ENCODE data around the gene PGA5. TPM values are rescaled to one million over a fixed set of nuclear protein-coding genes. Genes with fewer than 3 reads are reported as not detected.

PGA5 gene
- total and polyA plus RNA-seq, 9 of the 15 experiments (the other 6 are each of a cell fraction or from before 2014, with no cell fraction given), result not detected

DNA sequence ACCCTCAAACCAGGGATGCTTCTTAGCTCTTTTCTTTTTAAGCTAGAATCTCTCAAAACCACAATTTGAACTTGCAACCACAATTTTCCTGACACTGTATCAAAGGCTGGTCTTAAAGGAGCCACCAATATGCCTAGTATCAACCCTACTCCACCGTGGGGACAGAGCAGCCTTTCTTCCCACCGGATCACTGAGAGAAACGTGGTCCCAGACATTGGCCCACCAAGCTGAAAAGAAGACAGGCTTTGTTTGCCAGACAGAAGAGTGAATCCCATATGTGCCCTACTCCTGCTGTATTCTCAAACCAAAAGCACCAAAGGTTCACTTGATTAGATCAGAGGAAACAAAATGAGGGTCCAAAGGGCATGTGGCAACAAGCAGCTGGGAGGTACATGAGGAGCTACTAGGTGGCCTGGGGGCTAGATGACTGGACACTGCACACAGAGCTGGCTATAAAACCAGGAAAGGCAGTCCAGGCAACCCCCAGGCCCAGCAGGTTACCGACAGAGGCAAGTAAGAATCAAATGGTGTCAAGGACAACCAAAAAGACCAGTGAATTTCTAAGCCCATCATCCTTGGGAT lies 57.8 kb downstream of the PGA5 start:
- DNase-seq (ENCODE audit: extremely low read depth in 1 of 4, low spot score in 3 of 4) (no peak), FAIRE-seq (no peak), ATAC-seq (no peak)
- Histone ChIP-seq H3K27me3 (ENCODE audit: control insufficient read depth in 2 of 2, insufficient read depth in 2 of 2, low read length in 2 of 2) (no peaks in the 10 kb centered on the region), H3K4me3 (no peak overlapping the region), H3K36me3 (ENCODE audit: control insufficient read depth, insufficient read depth, low read length) (peaks cover 69% of the 10 kb centered on the region), H3K4me2 (ENCODE audit: insufficient read depth, low read length) (no peak overlapping the region), H3K4me1 (replicated peaks in 1 of 2; ENCODE audit: control insufficient read depth in 2 of 2, insufficient read depth in 2 of 2, low read length in 2 of 2) (peaks cover 0 to 20% of the 10 kb centered on the region in 2 experiments; a peak in 1 of 5 replicates), H3K79me2 (ENCODE audit: control insufficient read depth, insufficient read depth, low read length) (no peaks in the 10 kb centered on the region), H3K27ac (ENCODE audit: extremely low read depth, low read depth, low read length) (no peak overlapping the region), H4K20me1 (replicated peaks; ENCODE audit: control insufficient read depth, insufficient read depth, low read length) (no peaks in the 10 kb centered on the region), H3K9me3 (replicated peaks; ENCODE audit: control insufficient read depth, insufficient read depth, low read depth, low read length) (no peaks in the 10 kb centered on the region), H3K9me1 (ENCODE audit: control insufficient read depth, insufficient read depth, low read length) (no peaks in the 10 kb centered on the region), H3K9ac (ENCODE audit: insufficient read depth in 1 of 2, low read depth in 2 of 2, low read length in 2 of 2) (peak overlapping the region in 1 of 2 experiments; percentile 39; a peak in 1 of 4 replicates), H2AFZ (ENCODE audit: low read depth, low read length) (no peak overlapping the region)
- ChIA-PET CTCF (ENCODE audit: low intra/inter-chr PET ratio) (no interaction called here), POLR2A (interaction anchor here (0.6 to 4.0 kb wide), 10 partner anchors 10 to 443 kb away, joined by 3 to 25 read pairs (median 4); partner anchors contain the start of genes DDB1, TKFC and TMEM138)
- 81% methylated on average over 4 of the region's 4 CpGs for WGBS (ENCODE audit: insufficient coverage, low coverage, missing lambda C conversion rate)
- no TSS peak for BruUV-seq (replicated peaks)
- in situ Hi-C loops (cut with MboI) (no loop called here), intact Hi-C loops (cut with micrococcal nuclease) (no loop called here)
- no peak for TF ChIP-seq SRF (CRISPR knock-in tag; IDR thresholded peaks at IDR 0.05)
- peak; percentile 21; the same call in 1 of the 2 replicates for TF ChIP-seq SUPT5H (IDR thresholded peaks at IDR 0.05)
- no peak for TF ChIP-seq CUX1 (CRISPR knock-in tag; IDR thresholded peaks at IDR 0.05)
- no peak for TF ChIP-seq PPARD (CRISPR knock-in tag; IDR thresholded peaks at IDR 0.05)

Other genes with a start within 250 kb of the PGA5 start
Only the 7 nearest of the 12 such genes appear.
- 12.4 and 17.3 TPM in 2 replicates for gene VPS37C, start 79.7 kb upstream of the PGA5 start, total RNA-seq (2014; rRNA removed)
- 6.7 and 7.1 TPM in 2 replicates for gene VPS37C, start 79.7 kb upstream of the PGA5 start, total RNA-seq (2014; rRNA removed; fragmentation: Illumina TruSeq; extraction: Trizol)
- gene VPS37C, start 79.7 kb upstream of the PGA5 start, total RNA-seq (2015; rRNA removed; fragmentation: Illumina TruSeq; extraction: Trizol), result 10.7 and 10.8 TPM in 2 replicates
- 23.9 and 29.8 TPM in 2 replicates for gene VPS37C, start 79.7 kb upstream of the PGA5 start, total RNA-seq (2021)
- gene VPS37C, start 79.7 kb upstream of the PGA5 start, polyA plus RNA-seq (2011; rRNA removed), result 11.5 and 15.1 TPM in 2 replicates
- 12.8 and 17.1 TPM in 2 replicates for gene VPS37C, start 79.7 kb upstream of the PGA5 start, polyA plus RNA-seq (2014; fragmentation: Illumina TruSeq; extraction: Trizol)
- under 1 TPM; 0.62 to 0.96 TPM for gene VPS37C, start 79.7 kb upstream of the PGA5 start, polyA plus RNA-seq (2014; fragmentation: Nextera tagmentation; extraction: Ambion mirVana)
- 16.4 and 18.2 TPM in 2 replicates for gene VPS37C, start 79.7 kb upstream of the PGA5 start, polyA plus RNA-seq (2014; rRNA removed)
- 0.18 TPM in 1 of 2 replicates, not detected in the other for gene PGA3, start 37.7 kb upstream of the PGA5 start, total RNA-seq (2014; rRNA removed)
- gene PGA3, start 37.7 kb upstream of the PGA5 start, total RNA-seq (2014; rRNA removed; fragmentation: Illumina TruSeq; extraction: Trizol), result 0.15 TPM in 1 of 2 replicates, not detected in the other
- gene PGA3, start 37.7 kb upstream of the PGA5 start, total RNA-seq (2015; rRNA removed; fragmentation: Illumina TruSeq; extraction: Trizol), result not detected in 2 replicates
- 0.18 and 0.51 TPM in 2 replicates for gene PGA3, start 37.7 kb upstream of the PGA5 start, total RNA-seq (2021)
- not detected in 2 replicates for gene PGA3, start 37.7 kb upstream of the PGA5 start, polyA plus RNA-seq (2011; rRNA removed)
- gene PGA3, start 37.7 kb upstream of the PGA5 start, polyA plus RNA-seq (2014; fragmentation: Illumina TruSeq; extraction: Trizol), result not detected in 2 replicates
- not detected for gene PGA3, start 37.7 kb upstream of the PGA5 start, polyA plus RNA-seq (2014; fragmentation: Nextera tagmentation; extraction: Ambion mirVana)
- not detected in 2 replicates for gene PGA3, start 37.7 kb upstream of the PGA5 start, polyA plus RNA-seq (2014; rRNA removed)
- not detected in 2 replicates for gene PGA4, start 18.8 kb upstream of the PGA5 start, total RNA-seq (2014; rRNA removed)
- not detected in 2 replicates for gene PGA4, start 18.8 kb upstream of the PGA5 start, total RNA-seq (2014; rRNA removed; fragmentation: Illumina TruSeq; extraction: Trizol)
- not detected in 2 replicates for gene PGA4, start 18.8 kb upstream of the PGA5 start, total RNA-seq (2015; rRNA removed; fragmentation: Illumina TruSeq; extraction: Trizol)
- not detected in 2 replicates for gene PGA4, start 18.8 kb upstream of the PGA5 start, total RNA-seq (2021)
- not detected in 2 replicates for gene PGA4, start 18.8 kb upstream of the PGA5 start, polyA plus RNA-seq (2011; rRNA removed)
- not detected in 2 replicates for gene PGA4, start 18.8 kb upstream of the PGA5 start, polyA plus RNA-seq (2014; fragmentation: Illumina TruSeq; extraction: Trizol)
- not detected for gene PGA4, start 18.8 kb upstream of the PGA5 start, polyA plus RNA-seq (2014; fragmentation: Nextera tagmentation; extraction: Ambion mirVana)
- not detected in 2 replicates for gene PGA4, start 18.8 kb upstream of the PGA5 start, polyA plus RNA-seq (2014; rRNA removed)
- gene VWCE, start 54.1 kb downstream of the PGA5 start, total RNA-seq (2014; rRNA removed), result 0.32 and 0.41 TPM in 2 replicates
- 0.26 and 0.36 TPM in 2 replicates for gene VWCE, start 54.1 kb downstream of the PGA5 start, total RNA-seq (2014; rRNA removed; fragmentation: Illumina TruSeq; extraction: Trizol)
- gene VWCE, start 54.1 kb downstream of the PGA5 start, total RNA-seq (2015; rRNA removed; fragmentation: Illumina TruSeq; extraction: Trizol), result 0.38 and 0.65 TPM in 2 replicates
- 0.74 and 1.1 TPM in 2 replicates for gene VWCE, start 54.1 kb downstream of the PGA5 start, total RNA-seq (2021)
- 0.60 and 0.89 TPM in 2 replicates for gene VWCE, start 54.1 kb downstream of the PGA5 start, polyA plus RNA-seq (2011; rRNA removed)
- 0.48 and 0.67 TPM in 2 replicates for gene VWCE, start 54.1 kb downstream of the PGA5 start, polyA plus RNA-seq (2014; fragmentation: Illumina TruSeq; extraction: Trizol)
- under 1 TPM in 1 of 2 experiments, not detected in 1; 0.06 TPM for gene VWCE, start 54.1 kb downstream of the PGA5 start, polyA plus RNA-seq (2014; fragmentation: Nextera tagmentation; extraction: Ambion mirVana)
- gene VWCE, start 54.1 kb downstream of the PGA5 start, polyA plus RNA-seq (2014; rRNA removed), result 0.86 and 1.6 TPM in 2 replicates
- 273 and 325 TPM in 2 replicates for gene DDB1, start 91.9 kb downstream of the PGA5 start, total RNA-seq (2014; rRNA removed)
- 237 and 239 TPM in 2 replicates for gene DDB1, start 91.9 kb downstream of the PGA5 start, total RNA-seq (2014; rRNA removed; fragmentation: Illumina TruSeq; extraction: Trizol)
- 250 and 251 TPM in 2 replicates for gene DDB1, start 91.9 kb downstream of the PGA5 start, total RNA-seq (2015; rRNA removed; fragmentation: Illumina TruSeq; extraction: Trizol)
- gene DDB1, start 91.9 kb downstream of the PGA5 start, total RNA-seq (2021), result 307 and 322 TPM in 2 replicates
- gene DDB1, start 91.9 kb downstream of the PGA5 start, polyA plus RNA-seq (2011; rRNA removed), result 290 and 343 TPM in 2 replicates
- 259 and 266 TPM in 2 replicates for gene DDB1, start 91.9 kb downstream of the PGA5 start, polyA plus RNA-seq (2014; fragmentation: Illumina TruSeq; extraction: Trizol)
- gene DDB1, start 91.9 kb downstream of the PGA5 start, polyA plus RNA-seq (2014; fragmentation: Nextera tagmentation; extraction: Ambion mirVana), result 100 to 1,000 TPM; 172 to 361 TPM
- 201 and 224 TPM in 2 replicates for gene DDB1, start 91.9 kb downstream of the PGA5 start, polyA plus RNA-seq (2014; rRNA removed)
- gene TKFC, start 92.1 kb downstream of the PGA5 start, total RNA-seq (2014; rRNA removed), result 28.5 and 35.2 TPM in 2 replicates
- 12.0 and 13.9 TPM in 2 replicates for gene TKFC, start 92.1 kb downstream of the PGA5 start, total RNA-seq (2014; rRNA removed; fragmentation: Illumina TruSeq; extraction: Trizol)
- 19.3 and 21.7 TPM in 2 replicates for gene TKFC, start 92.1 kb downstream of the PGA5 start, total RNA-seq (2015; rRNA removed; fragmentation: Illumina TruSeq; extraction: Trizol)
- 53.6 and 61.7 TPM in 2 replicates for gene TKFC, start 92.1 kb downstream of the PGA5 start, total RNA-seq (2021)
- 30.8 and 58.0 TPM in 2 replicates for gene TKFC, start 92.1 kb downstream of the PGA5 start, polyA plus RNA-seq (2011; rRNA removed)
- 34.0 and 36.6 TPM in 2 replicates for gene TKFC, start 92.1 kb downstream of the PGA5 start, polyA plus RNA-seq (2014; fragmentation: Illumina TruSeq; extraction: Trizol)
- gene TKFC, start 92.1 kb downstream of the PGA5 start, polyA plus RNA-seq (2014; fragmentation: Nextera tagmentation; extraction: Ambion mirVana), result 1 to 10 TPM; 2.0 to 2.3 TPM
- gene TKFC, start 92.1 kb downstream of the PGA5 start, polyA plus RNA-seq (2014; rRNA removed), result 45.6 and 52.6 TPM in 2 replicates
- gene CYB561A3, start 120.7 kb downstream of the PGA5 start, total RNA-seq (2014; rRNA removed), result 29.2 and 42.5 TPM in 2 replicates
- 24.9 and 30.4 TPM in 2 replicates for gene CYB561A3, start 120.7 kb downstream of the PGA5 start, total RNA-seq (2014; rRNA removed; fragmentation: Illumina TruSeq; extraction: Trizol)
- gene CYB561A3, start 120.7 kb downstream of the PGA5 start, total RNA-seq (2015; rRNA removed; fragmentation: Illumina TruSeq; extraction: Trizol), result 36.9 and 37.6 TPM in 2 replicates
- 59.9 and 70.2 TPM in 2 replicates for gene CYB561A3, start 120.7 kb downstream of the PGA5 start, total RNA-seq (2021)
- 37.9 and 56.1 TPM in 2 replicates for gene CYB561A3, start 120.7 kb downstream of the PGA5 start, polyA plus RNA-seq (2011; rRNA removed)
- 70.2 and 78.9 TPM in 2 replicates for gene CYB561A3, start 120.7 kb downstream of the PGA5 start, polyA plus RNA-seq (2014; fragmentation: Illumina TruSeq; extraction: Trizol)
- gene CYB561A3, start 120.7 kb downstream of the PGA5 start, polyA plus RNA-seq (2014; fragmentation: Nextera tagmentation; extraction: Ambion mirVana), result 10 to 100 TPM; 30.1 to 44.3 TPM
- gene CYB561A3, start 120.7 kb downstream of the PGA5 start, polyA plus RNA-seq (2014; rRNA removed), result 43.0 and 46.7 TPM in 2 replicates

Measured in K562 (cell line).